ENCODE data around the gene PKN1. TPM values are rescaled to one million over a fixed set of nuclear protein-coding genes. Genes with fewer than 3 reads are reported as not detected.
A peak's percentile ranks its signal among the peaks of the same experiment; 100 is the strongest.

The PKN1 gene
- total and polyA plus RNA-seq, 2 of the 13 experiments (the other 11 are each of a cell fraction or from before 2014, with no cell fraction given) = 45.7 to 54.5 TPM

- no peak for FAIRE-seq
- 60% methylated on average over 9 of the region's 14 CpGs for WGBS (ENCODE audit: low lambda C conversion rate)
- H3K9ac ChIP-seq (ENCODE audit: insufficient read depth, low read depth, low read length) = peak overlapping the region; percentile 70
- H3K79me2 ChIP-seq (ENCODE audit: insufficient read depth, low read length) = peaks cover 13% of the 10 kb centered on the region
- no peak for ATAC-seq
- TF ChIP-seq CHCHD3 (CRISPR knock-in tag; IDR thresholded peaks at IDR 0.05) (peak; percentile 40; the same call in 1 of the 2 replicates), ZNF768 (CRISPR knock-in tag; IDR thresholded peaks at IDR 0.05) (peak; percentile 94), ZMYM3 (CRISPR knock-in tag; IDR thresholded peaks at IDR 0.05) (peak; percentile 65), ZNF775 (CRISPR knock-in tag; IDR thresholded peaks at IDR 0.05; ENCODE audit: borderline replicate concordance) (no peak), GLMP (CRISPR knock-in tag; IDR thresholded peaks at IDR 0.05; ENCODE audit: borderline replicate concordance) (no peak), SMAD9 (CRISPR knock-in tag; IDR thresholded peaks at IDR 0.05) (no peak), ZNF20 (CRISPR knock-in tag; IDR thresholded peaks at IDR 0.05) (no peak), ZNF276 (CRISPR knock-in tag; IDR thresholded peaks at IDR 0.05; ENCODE audit: low read depth) (no peak), MBNL3 (CRISPR knock-in tag; conservative IDR thresholded peaks at IDR 0.05) (no peak)
- H2AFZ ChIP-seq (ENCODE audit: low read length) = no peak overlapping the region
- no TSS peak for BruUV-seq (replicated peaks)
- no peaks in the 10 kb centered on the region for H4K20me1 ChIP-seq (ENCODE audit: insufficient read depth, low read length)
- in situ Hi-C loops (cut with HindIII; ENCODE audit: extremely low pct_ligation_motif_present, low pct_unique_long_range_greater_than_20kb) (no loop called here), intact Hi-C loops (cut with micrococcal nuclease; ENCODE audit: unreplicated experiment) (no loop called here)
- no peaks in the 10 kb centered on the region for H3K36me3 ChIP-seq (replicated peaks in 1 of 2; ENCODE audit: control insufficient read depth in 1 of 2, insufficient read depth in 2 of 2, low read length in 2 of 2)
- peak overlapping the region; percentile 40 for H3K27ac ChIP-seq (ENCODE audit: extremely low read length, insufficient read depth, low read length)
- POLR2A ChIA-PET = interaction anchor here (2.0 to 8.5 kb wide), 2 partner anchors 23 to 59 kb away, joined by 6 to 123 read pairs; partner anchors contain the start of gene DNAJB1
- H3K9me3 ChIP-seq (ENCODE audit: low read length) = no peaks in the 10 kb centered on the region
- H3K4me3 ChIP-seq (replicated peaks in 1 of 3; ENCODE audit: insufficient read depth in 1 of 3, low read depth in 2 of 3, low read length in 3 of 3) = peak overlapping the region; percentile 84 to 88 (median 87)
- H3K27me3 ChIP-seq (ENCODE audit: control insufficient read depth in 1 of 2, insufficient read depth in 2 of 2, low read length in 2 of 2) = no peaks in the 10 kb centered on the region
- H3K4me1 ChIP-seq (ENCODE audit: insufficient read depth, low read length) = peaks cover 37% of the 10 kb centered on the region
- peak overlapping the region; percentile 97 for H3K4me2 ChIP-seq (ENCODE audit: low read depth, low read length)
- CTCF ChIA-PET (ENCODE audit: low intra/inter-chr PET ratio, low total read pairs) = no interaction called here
- DNase-seq (ENCODE audit: low spot score) = no peak
These were observed 62.0 kb downstream of the PKN1 start for GRCh38 chr19:14494910-14495671.

All from HepG2 (cell line).